Hepatocyte (in vitro differentiated cells): ENCODE measurements around the gene FAM98A. TPM values are rescaled to one million over a fixed set of nuclear protein-coding genes. Genes with fewer than 3 reads are reported as not detected.

Experiments
- DNase-seq: peaks from one replicate; pipeline ENCODE4 v3.0.0-alpha.2; 2016; ENCODE audit warnings: low spot score
- H2AFZ ChIP-seq: fragments of 200-600 bp; sonication (generic); 2 replicates; pipeline ENCODE4 v1.6.0; 2016; ENCODE audit warnings: antibody characterized with exemption, mild to moderate bottlenecking
- H3K27ac ChIP-seq: fragments of 200-600 bp; sonication (generic); 2 replicates; pipeline ENCODE4 v1.5.1; 2016; ENCODE audit warnings: mild to moderate bottlenecking
- H3K27me3 ChIP-seq: fragments of 200-600 bp; sonication (generic); 2 replicates; pipeline ENCODE4 v1.6.1; 2016
- H3K36me3 ChIP-seq: fragments of 200-600 bp; sonication (generic); replicated peaks from 2 replicates; pipeline ENCODE4 v1.5.1; 2016; ENCODE audit warnings: low read depth; ENCODE audit not compliant: insufficient read depth
- H3K4me1 ChIP-seq: fragments of 200-600 bp; sonication (generic); 2 replicates; pipeline ENCODE4 v1.5.1; 2016; ENCODE audit warnings: mild to moderate bottlenecking, moderate library complexity; ENCODE audit not compliant: insufficient read depth
- H3K4me2 ChIP-seq: fragments of 200-600 bp; sonication (generic); 2 replicates; pipeline ENCODE4 v1.6.0; 2016
- H3K4me3 ChIP-seq: fragments of 200-600 bp; sonication (generic); 2 replicates; pipeline ENCODE4 v1.5.1; 2016; ENCODE audit warnings: mild to moderate bottlenecking
- H3K79me2 ChIP-seq: fragments of 200-600 bp; sonication (generic); 2 replicates; pipeline ENCODE4 v1.6.0; 2017; ENCODE audit warnings: mild to moderate bottlenecking
- H3K9me2 ChIP-seq: fragments of 200-600 bp; sonication (generic); replicated peaks from 2 replicates; pipeline ENCODE4 v1.6.0; 2017; ENCODE audit warnings: mild to moderate bottlenecking; ENCODE audit not compliant: insufficient read depth
- H3K9me3 ChIP-seq: fragments of 200-600 bp; sonication (generic); 2 replicates; pipeline ENCODE4 v1.5.1; 2016; ENCODE audit warnings: low read depth, mild to moderate bottlenecking
- H4K20me1 ChIP-seq: fragments of 200-600 bp; sonication (generic); 2 replicates; pipeline ENCODE4 v1.6.0; 2016; ENCODE audit warnings: mild to moderate bottlenecking; ENCODE audit not compliant: insufficient read depth, poor library complexity, severe bottlenecking
- EZH2 ChIP-seq: fragments of 200-600 bp; sonication (generic); IDR thresholded peaks from 2 replicates; pipeline ENCODE4 v1.6.1; 2016; ENCODE audit warnings: antibody characterized with exemption, mild to moderate bottlenecking, borderline replicate concordance
- EZH2phosphoT487 ChIP-seq: fragments of 200-600 bp; sonication (generic); IDR thresholded peaks from one replicate; pipeline ENCODE4 v1.6.1; 2018; ENCODE audit warnings: antibody characterized with exemption, mild to moderate bottlenecking, low read depth, moderate library complexity; ENCODE audit not compliant: unreplicated experiment, severe bottlenecking
- WGBS: methylation state at CpG from one replicate; pipeline ENCODE4 v1.1.6; 2016; ENCODE audit warnings: low lambda C conversion rate; ENCODE audit errors: missing lambda C conversion rate; 5-methylcytosine and 5-hydroxymethylcytosine counted together
- polyA plus RNA-seq: library from polyadenylated mRNA; unstranded; fragments of >200 nt; fragmentation: Nextera tagmentation; extraction: Ambion mirVana; gene quantifications from 2 replicates; pipeline ENCODE4 v1.2.1, GENCODE V29; 2016
- total RNA-seq: library from RNA; depleted of rRNA; stranded (reverse); fragments of >200 nt; gene quantifications from 2 replicates; pipeline ENCODE4 v1.2.3, GENCODE V29; 2014
- TF ChIP-seq, protein P1 (sequence below): fragments of 200-600 bp; sonication (generic); IDR thresholded peaks from 2 replicates; pipeline ENCODE4 v1.5.1; 2016; ENCODE audit warnings: antibody characterized with exemption, mild to moderate bottlenecking; ENCODE audit not compliant: poor library complexity

Gene FAM98A
- total and polyA plus RNA-seq, 2 experiments from 2014 or later: 18.8 to 50.4 TPM

DNA sequence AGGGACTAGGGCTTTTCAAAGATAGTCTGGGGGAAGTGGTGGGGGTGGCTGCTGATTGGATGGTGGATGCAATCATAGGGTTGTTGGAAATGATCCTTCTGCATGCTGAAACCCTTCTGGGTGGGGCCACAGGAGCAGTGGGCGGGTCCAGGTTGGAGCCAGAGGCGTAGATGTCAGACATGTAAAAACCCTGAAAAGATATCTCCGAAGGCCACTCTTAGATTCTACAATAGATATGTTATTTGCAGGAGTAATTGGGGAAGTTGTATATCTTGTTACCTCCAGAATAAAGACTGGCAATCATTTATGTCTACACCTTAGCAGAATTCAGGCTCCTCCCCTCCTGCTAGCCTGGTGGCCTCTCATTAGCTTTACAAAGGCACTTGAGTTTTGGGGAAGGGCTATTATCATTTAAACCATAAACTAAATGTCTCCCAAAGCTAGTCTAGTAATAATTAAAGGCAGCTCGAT is 8.2 kb upstream of the FAM98A start:
- Histone ChIP-seq H3K9me2 (no peaks in the 10 kb centered on the region), H3K79me2 (no peaks in the 10 kb centered on the region), H3K27ac (no peak overlapping the region), H3K4me3 (no peak overlapping the region), H3K27me3 (no peaks in the 10 kb centered on the region), H4K20me1 (no peaks in the 10 kb centered on the region), H3K4me2 (no peak overlapping the region), H3K36me3 (no peaks in the 10 kb centered on the region), H3K4me1 (no peaks in the 10 kb centered on the region), H3K9me3 (no peaks in the 10 kb centered on the region), H2AFZ (no peak overlapping the region)
- TF ChIP-seq, protein P1, sequence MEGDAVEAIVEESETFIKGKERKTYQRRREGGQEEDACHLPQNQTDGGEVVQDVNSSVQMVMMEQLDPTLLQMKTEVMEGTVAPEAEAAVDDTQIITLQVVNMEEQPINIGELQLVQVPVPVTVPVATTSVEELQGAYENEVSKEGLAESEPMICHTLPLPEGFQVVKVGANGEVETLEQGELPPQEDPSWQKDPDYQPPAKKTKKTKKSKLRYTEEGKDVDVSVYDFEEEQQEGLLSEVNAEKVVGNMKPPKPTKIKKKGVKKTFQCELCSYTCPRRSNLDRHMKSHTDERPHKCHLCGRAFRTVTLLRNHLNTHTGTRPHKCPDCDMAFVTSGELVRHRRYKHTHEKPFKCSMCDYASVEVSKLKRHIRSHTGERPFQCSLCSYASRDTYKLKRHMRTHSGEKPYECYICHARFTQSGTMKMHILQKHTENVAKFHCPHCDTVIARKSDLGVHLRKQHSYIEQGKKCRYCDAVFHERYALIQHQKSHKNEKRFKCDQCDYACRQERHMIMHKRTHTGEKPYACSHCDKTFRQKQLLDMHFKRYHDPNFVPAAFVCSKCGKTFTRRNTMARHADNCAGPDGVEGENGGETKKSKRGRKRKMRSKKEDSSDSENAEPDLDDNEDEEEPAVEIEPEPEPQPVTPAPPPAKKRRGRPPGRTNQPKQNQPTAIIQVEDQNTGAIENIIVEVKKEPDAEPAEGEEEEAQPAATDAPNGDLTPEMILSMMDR: no peak
- no peak for TF ChIP-seq EZH2
- TF ChIP-seq EZH2phosphoT487: no peak
- 73% methylated on average over 4 of the region's 4 CpGs for WGBS
- DNase-seq: no peak

DNA sequence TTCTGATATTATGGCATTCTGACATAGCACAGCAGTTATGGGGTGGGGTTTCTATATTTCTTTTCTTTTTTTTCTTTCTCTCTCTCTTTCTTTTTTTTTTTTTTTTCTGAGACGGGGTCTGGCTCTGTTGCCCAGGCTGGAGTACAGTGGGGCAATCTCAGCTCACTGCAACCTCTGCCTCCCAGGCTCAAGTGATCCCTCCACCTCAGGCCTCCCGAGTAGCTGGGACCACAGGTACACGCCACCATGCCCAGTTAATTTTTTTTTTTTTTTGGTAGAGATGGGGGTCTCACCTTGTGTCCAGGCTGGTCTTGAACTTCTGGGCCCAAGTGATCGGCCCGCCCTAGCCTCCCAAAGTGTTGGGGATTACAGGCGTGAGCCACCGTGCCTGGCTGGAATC is 7.5 kb upstream of the FAM98A start:
- Histone ChIP-seq H3K27me3 (no peaks in the 10 kb centered on the region), H3K36me3 (no peaks in the 10 kb centered on the region), H3K4me2 (no peak overlapping the region), H3K9me3 (no peaks in the 10 kb centered on the region), H4K20me1 (no peaks in the 10 kb centered on the region), H3K79me2 (no peaks in the 10 kb centered on the region), H2AFZ (no peak overlapping the region), H3K4me1 (no peaks in the 10 kb centered on the region), H3K27ac (no peak overlapping the region), H3K9me2 (no peaks in the 10 kb centered on the region), H3K4me3 (no peak overlapping the region)
- TF ChIP-seq EZH2phosphoT487: no peak
- TF ChIP-seq EZH2: no peak
- TF ChIP-seq, protein P1: no peak
- DNase-seq: no peak
- 100% methylated on average over 7 of the region's 7 CpGs for WGBS

DNA sequence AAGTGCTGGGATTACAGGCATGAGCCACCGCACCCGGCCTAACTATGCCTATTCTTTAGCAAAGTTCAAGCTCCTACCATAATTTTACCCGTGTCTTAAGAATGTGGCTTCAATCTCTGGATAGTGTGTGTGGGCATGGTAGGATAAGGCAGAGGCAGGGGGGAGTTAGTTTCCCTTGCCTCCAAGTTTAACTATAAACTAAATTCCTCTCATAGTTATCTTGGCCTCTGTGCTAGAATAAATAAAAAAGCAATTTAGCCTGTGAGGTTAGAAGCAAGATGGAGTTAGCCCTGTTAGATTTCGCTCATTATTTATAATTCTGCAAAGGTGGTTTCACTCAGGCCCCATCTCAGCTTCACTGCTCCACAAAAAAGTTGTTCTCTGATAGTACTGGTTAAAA is 7.0 kb upstream of the FAM98A start:
- Histone ChIP-seq H3K27ac (no peak overlapping the region), H4K20me1 (no peaks in the 10 kb centered on the region), H3K79me2 (no peaks in the 10 kb centered on the region), H3K9me2 (no peaks in the 10 kb centered on the region), H3K9me3 (no peaks in the 10 kb centered on the region), H3K4me1 (no peaks in the 10 kb centered on the region), H3K36me3 (no peaks in the 10 kb centered on the region), H3K4me3 (no peak overlapping the region), H3K4me2 (no peak overlapping the region), H2AFZ (no peak overlapping the region), H3K27me3 (no peaks in the 10 kb centered on the region)
- 80% methylated on average over 4 of the region's 4 CpGs for WGBS
- DNase-seq: no peak
- TF ChIP-seq EZH2: no peak
- TF ChIP-seq EZH2phosphoT487: no peak
- TF ChIP-seq, protein P1: no peak

DNA sequence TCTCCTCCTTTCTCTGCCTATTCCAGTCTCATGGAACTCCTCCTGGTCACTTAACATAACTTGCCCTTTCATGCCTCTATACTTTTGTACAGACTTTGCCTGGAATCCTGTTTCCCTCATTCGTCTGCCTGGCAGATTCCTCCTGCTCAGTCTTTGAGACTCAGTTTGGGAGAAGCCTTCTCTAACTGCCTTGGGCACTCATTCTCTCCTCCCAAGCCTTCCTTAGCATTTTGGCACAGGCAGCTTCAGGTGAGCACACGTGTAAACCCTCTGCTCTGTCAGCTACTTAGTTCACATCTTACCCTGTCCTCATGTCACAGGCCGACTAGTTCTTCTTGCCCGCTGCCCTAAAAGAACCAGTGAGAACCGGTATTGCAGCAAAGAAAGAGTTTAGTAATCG is 6.0 kb upstream of the FAM98A start:
- no peaks in the 10 kb centered on the region for H3K9me3 ChIP-seq
- no peaks in the 10 kb centered on the region for H3K27me3 ChIP-seq
- no peak overlapping the region for H3K4me2 ChIP-seq
- no peak overlapping the region for H2AFZ ChIP-seq
- no peaks in the 10 kb centered on the region for H3K4me1 ChIP-seq
- TF ChIP-seq, protein P1: no peak
- TF ChIP-seq EZH2 (no peak), EZH2phosphoT487 (no peak)
- H3K4me3 ChIP-seq: no peak overlapping the region
- 82% methylated on average over 6 of the region's 6 CpGs for WGBS
- no peaks in the 10 kb centered on the region for H3K79me2 ChIP-seq
- no peaks in the 10 kb centered on the region for H3K9me2 ChIP-seq
- no peak for DNase-seq
- H3K27ac ChIP-seq: no peak overlapping the region
- no peaks in the 10 kb centered on the region for H4K20me1 ChIP-seq
- no peaks in the 10 kb centered on the region for H3K36me3 ChIP-seq
